GM18519 (cell line): ENCODE measurements around the gene CNTNAP2.
A peak's percentile ranks its signal among the peaks of the same experiment; 100 is the strongest.

Source experiments
- ATAC-seq: cut with Tn5 transposase; IDR thresholded peaks from one replicate; pipeline ENCODE4 v1.9.1; 2021; ENCODE audit warnings: mild to moderate bottlenecking, moderate library complexity; ENCODE audit not compliant: unreplicated experiment, low FRiP score

CNTNAP2 gene

DNA sequence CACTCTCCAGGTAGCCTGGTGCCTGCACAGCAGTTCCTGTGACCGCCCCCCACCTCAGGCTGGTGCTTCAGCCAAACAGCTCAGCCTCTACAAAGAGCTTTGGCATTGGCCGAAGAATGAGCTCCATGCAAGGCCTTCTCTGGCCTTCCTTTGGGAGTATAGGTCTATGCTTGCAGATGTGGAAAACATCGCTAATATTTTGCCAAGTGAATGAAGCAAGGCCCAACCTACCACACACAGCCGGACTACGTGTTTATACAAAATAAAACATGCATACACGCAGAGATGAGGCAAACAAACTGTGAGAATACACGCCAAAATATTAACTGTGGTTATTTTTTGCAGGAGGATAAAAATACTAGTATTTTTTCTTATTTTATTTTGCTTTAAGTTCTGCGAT lies 2057.8 kb downstream of the CNTNAP2 start:
- ATAC-seq: no peak

- no peak for ATAC-seq
These were observed 2058.9 kb downstream of the CNTNAP2 start for GRCh38 chr7:148175512-148175911.

GRCh38 chr7:148177972-148178371 lies 2061.4 kb downstream of the CNTNAP2 start:
- no peak for ATAC-seq

DNA sequence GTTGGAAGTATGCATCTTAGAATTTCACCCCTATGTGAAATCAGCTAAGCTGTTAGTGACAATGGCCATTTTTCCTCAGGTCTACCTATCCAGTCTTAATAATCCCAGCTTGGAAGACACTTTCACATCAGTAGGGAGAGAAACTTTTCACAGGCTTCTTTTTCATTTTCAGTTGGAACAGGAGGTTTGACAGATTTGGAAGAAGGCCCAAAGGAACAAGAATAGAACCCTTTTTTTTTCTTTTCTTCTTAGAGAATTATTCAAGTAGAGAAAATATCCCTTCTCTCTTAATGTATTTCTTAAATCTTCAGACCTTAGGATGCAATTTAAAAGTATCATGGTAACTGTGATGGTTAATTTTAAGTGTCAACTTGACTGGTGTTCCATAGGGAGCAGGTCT lies 2063.5 kb downstream of the CNTNAP2 start:
- ATAC-seq: no peak

- ATAC-seq: no peak
These were observed 2065.7 kb downstream of the CNTNAP2 start for GRCh38 chr7:148182264-148182663.

- ATAC-seq: no peak
These were observed 2068.4 kb downstream of the CNTNAP2 start for GRCh38 chr7:148185041-148185440.

DNA sequence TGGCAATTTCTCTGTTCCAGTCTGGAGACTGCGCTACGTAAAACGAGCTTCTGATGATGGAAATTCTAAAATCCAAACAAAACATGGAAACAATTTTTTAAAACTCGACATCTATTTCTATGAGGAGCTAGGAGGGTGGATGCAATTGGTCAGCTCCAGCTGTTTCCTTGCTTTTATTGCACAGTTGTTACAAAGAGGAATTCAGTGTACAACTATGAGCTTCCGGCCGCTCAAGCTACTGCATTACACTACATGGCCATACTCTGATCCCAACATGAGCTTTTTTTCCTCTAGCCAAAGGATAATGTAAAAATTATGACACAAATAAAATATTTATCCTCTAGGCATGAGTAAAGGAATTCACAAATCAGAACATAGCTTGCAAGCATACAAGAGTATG lies 2070.9 kb downstream of the CNTNAP2 start:
- ATAC-seq: no peak

DNA sequence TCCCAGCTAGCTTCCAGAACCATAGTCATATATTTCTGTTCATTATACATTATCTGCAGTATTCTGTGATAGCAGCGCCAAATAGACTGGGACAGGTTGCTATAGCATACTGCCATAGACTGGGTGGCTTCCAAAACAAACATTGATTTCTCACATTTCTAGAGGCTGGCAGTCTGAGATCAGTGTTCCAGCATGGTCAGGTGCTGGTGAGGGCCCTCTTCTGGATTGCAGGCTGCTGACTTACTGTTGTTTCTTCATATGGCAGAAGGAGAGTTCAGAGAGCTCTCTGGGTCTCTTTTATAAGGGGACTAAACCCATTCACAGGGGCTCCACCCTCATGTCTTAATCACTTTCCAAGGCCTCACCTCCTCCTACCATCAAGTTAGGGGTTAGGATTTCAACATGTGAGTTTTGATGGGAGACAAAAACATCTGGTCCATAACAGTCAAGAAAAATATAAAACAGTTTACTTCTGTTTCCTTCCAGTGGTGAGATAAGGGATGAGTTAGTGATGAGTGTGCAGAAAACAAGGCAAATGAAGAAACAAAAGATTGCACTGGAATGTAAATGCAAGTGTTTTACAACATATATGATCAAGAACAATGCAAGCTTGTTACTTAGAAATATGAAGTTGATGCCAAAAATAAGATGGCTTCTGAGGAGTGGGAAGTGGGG lies 2074.9 kb downstream of the CNTNAP2 start:
- no peak for ATAC-seq

- ATAC-seq: no peak
These were observed 2075.9 kb downstream of the CNTNAP2 start for GRCh38 chr7:148192491-148192890.

GRCh38 chr7:148201992-148202391 lies 2085.4 kb downstream of the CNTNAP2 start:
- no peak for ATAC-seq

DNA sequence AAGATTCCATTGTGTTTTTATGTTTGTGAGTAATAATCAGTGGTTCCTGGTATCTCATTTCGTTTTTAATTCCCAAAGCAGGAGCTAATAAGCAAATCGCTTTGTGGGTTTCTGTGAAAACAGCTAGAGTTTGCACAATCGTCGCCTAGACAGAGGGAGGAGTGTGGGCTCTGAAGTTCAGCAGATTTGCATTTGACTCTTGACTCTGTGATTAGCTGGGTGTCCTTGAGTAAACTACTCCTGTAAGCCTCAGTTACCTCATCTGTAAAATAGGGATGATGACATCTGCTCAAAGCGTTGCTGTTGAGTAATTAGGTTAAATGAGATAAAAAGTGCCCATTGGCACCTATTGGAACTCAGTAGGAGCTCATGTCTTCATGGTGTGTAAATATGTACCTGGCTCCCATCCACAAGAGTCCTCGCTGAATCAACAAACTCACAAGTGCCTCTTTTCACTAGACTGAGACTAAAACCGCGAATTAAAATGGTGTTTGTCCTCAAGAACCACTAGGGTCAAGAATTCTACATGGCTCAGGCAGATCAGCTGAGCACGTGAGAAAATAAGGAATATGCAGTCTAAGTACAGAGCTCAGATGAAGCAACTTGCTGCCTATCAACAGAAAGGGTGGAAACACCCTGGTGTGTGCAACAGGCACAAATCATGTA lies 2088.2 kb downstream of the CNTNAP2 start:
- no peak for ATAC-seq

- no peak for ATAC-seq
These were observed 2093.1 kb downstream of the CNTNAP2 start for GRCh38 chr7:148209643-148210190.

- ATAC-seq: no peak
These were observed 2094.3 kb downstream of the CNTNAP2 start for GRCh38 chr7:148210804-148211325.

- no peak for ATAC-seq
These were observed 2095.1 kb downstream of the CNTNAP2 start for GRCh38 chr7:148211740-148212151.

DNA sequence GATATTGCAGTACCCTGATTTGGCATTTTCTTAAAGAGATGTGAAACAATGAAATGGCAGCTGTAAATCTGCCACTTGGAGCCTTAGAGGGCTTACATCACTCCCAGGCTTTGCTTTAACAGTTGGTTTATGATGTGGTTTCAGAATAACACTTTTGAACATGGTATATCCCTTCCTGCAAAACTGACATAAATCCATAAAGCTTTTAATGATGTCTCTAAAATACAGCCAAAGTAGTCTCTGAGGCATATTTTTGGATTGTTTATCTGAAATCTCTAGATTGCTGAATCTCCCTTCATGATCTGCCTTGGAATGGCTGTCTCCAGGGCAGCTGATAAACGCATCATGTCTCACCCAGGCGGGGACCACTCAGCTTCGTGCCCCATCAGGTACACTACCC lies 2096.1 kb downstream of the CNTNAP2 start:
- no peak for ATAC-seq

DNA sequence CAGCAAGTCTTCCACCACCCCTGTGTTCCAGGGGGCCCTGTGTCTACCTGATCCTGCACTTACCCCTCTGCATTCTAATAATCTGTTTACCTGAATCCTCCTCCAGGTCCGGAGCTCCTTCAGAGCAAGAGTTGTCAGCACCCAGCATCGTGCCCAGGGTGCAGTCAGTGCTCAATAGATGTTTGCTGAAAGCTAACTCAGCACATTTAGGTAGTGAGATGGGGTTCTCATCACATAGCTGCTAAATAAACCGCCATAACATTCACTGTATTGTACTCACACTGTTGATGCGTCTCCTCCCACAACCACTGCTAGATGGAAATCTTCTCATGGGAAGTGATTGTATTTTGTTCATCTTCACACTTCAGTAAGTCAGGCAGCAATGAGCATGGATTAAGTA lies 2097.5 kb downstream of the CNTNAP2 start:
- ATAC-seq: no peak

DNA sequence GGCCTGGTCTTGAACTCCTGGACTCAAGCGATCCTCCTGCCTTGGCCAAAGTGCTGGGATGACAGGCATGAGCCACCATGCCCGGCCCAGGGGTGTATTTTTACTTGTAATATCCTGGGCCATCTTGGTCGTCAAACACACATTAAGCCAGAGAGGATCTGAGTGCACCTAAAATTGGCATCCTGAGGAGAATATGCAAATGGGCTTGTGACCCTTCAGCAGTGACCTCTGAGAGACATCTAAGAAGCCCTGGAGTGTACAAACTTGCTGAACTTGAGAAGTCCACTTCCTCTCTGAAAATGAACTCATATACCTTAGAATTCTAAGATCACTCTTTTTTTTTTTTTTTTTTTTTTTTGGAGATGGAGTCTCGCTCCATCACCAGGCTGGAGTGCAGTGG lies 2102.0 kb downstream of the CNTNAP2 start:
- ATAC-seq: peak; percentile 91

GRCh38 chr7:148222721-148223120 lies 2106.1 kb downstream of the CNTNAP2 start:
- ATAC-seq: no peak

DNA sequence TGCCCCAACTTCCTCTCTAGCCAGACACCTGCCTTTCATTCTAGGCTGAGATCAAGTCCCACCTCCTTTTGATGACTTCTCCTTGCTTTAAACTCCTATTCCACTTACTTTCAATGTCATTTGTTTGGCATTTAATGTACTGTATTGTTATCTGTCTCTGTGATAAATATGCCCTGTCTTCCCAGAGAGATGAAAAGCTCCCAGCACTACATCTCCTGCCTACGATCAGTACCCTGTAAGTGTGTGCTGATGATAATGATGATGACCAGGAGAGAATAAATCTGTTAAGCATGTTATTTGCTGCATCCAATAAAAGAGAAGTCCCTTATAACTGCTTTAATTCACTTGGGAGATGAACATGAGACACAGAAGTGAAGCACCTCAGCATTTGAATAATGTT lies 2106.6 kb downstream of the CNTNAP2 start:
- ATAC-seq: no peak

GRCh38 chr7:148223738-148224137 lies 2107.1 kb downstream of the CNTNAP2 start:
- no peak for ATAC-seq

DNA sequence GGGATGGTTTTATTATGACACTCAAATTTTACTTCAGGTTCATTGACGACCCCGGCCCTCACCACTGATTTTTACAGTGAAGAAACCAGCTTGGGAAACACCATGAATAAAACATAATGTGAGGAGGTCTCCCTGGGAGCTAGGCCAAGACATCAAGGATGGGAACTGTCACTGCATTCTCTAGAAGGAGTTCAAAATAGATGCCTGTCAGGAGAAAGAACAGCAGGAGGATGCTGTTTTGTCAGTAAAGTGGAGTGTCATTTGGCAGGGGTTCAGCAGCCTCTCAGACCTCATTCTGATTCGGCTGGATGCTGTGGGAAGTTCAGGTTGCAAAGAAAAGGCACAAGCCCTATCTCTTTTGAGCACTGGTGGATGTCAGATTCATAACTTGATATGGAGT lies 2113.7 kb downstream of the CNTNAP2 start:
- ATAC-seq: no peak

DNA sequence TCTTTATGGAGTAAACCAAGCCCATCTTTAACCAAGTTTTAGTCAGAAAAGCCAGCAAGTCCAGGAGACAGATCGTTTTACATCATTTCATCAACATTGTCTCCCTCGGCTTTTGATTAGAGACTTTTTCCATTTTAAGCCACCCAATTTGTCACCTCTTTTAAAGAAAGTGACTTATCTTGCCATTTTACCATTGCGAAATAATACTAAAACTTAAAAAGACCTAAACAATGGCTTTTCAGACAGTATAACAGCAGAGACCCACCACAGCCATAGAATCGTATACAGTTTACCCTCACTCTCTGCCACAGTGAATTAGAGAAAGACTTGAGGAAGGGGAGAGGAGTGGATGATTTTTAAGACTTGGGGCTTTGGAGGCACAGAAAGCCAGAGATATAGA lies 2114.3 kb downstream of the CNTNAP2 start:
- ATAC-seq: no peak
